H9 (cell line): ENCODE results near the gene FOSL2. TPM values are rescaled to one million over a fixed set of nuclear protein-coding genes. Genes with fewer than 3 reads are reported as not detected.

Experiments used
- DNase-seq: peaks from one replicate; pipeline ENCODE4 v3.0.0-alpha.2; 2017
- H2AFZ ChIP-seq: one replicate; pipeline ENCODE4 v1.6.1; 2013; ENCODE audit warnings: mild to moderate bottlenecking, low read length, control low read depth, moderate library complexity
- H2AK5ac ChIP-seq: 2 replicates; pipeline ENCODE4 v1.6.1; 2013; ENCODE audit warnings: low read length, control low read depth, mixed read lengths; ENCODE audit not compliant: insufficient read length
- H2BK120ac ChIP-seq: one replicate; pipeline ENCODE4 v1.6.1; 2013; ENCODE audit warnings: low read depth, mild to moderate bottlenecking, low read length, control low read depth, inconsistent platforms; ENCODE audit not compliant: poor library complexity, severe bottlenecking
- H2BK12ac ChIP-seq: 2 replicates; pipeline ENCODE4 v1.6.1; 2013; ENCODE audit warnings: low read length, control low read depth, mixed read lengths, low read depth; ENCODE audit not compliant: insufficient read length
- H2BK15ac ChIP-seq: 2 replicates; pipeline ENCODE4 v1.6.1; 2013; ENCODE audit warnings: low read depth, low read length, control low read depth
- H2BK20ac ChIP-seq: one replicate; pipeline ENCODE4 v1.6.1; 2013; ENCODE audit warnings: low read depth, mild to moderate bottlenecking, low read length, control low read depth, inconsistent platforms; ENCODE audit not compliant: poor library complexity, severe bottlenecking
- H2BK5ac ChIP-seq: 2 replicates; pipeline ENCODE4 v1.6.1; 2013; ENCODE audit warnings: low read length, control low read depth, mixed read lengths; ENCODE audit not compliant: insufficient read length
- H3K14ac ChIP-seq: 2 replicates; pipeline ENCODE4 v1.6.1; 2013; ENCODE audit warnings: low read length, control low read depth; ENCODE audit not compliant: insufficient read depth
- H3K18ac ChIP-seq: 2 replicates; pipeline ENCODE4 v1.6.1; 2013; ENCODE audit warnings: low read depth, mild to moderate bottlenecking, mixed read lengths, low read length, control low read depth; ENCODE audit not compliant: insufficient read length
- H3K23ac ChIP-seq: 2 replicates; pipeline ENCODE4 v1.6.1; 2013; ENCODE audit warnings: low read length, control low read depth, mixed read lengths, low read depth; ENCODE audit not compliant: insufficient read length
- H3K23me2 ChIP-seq: 2 replicates; pipeline ENCODE4 v1.6.1; 2013; ENCODE audit warnings: low read depth, mild to moderate bottlenecking, mixed read lengths, low read length, control low read depth; ENCODE audit not compliant: insufficient read length, poor library complexity, severe bottlenecking
- H3K27ac ChIP-seq: 2 replicates; pipeline ENCODE4 v1.5.1; 2013; ENCODE audit warnings: low read length, control low read depth, mixed read lengths, low read depth; ENCODE audit not compliant: insufficient read length
- H3K27me3 ChIP-seq: 2 replicates; pipeline ENCODE4 v1.6.1; 2013; ENCODE audit warnings: low read length, control low read depth, inconsistent platforms; ENCODE audit not compliant: insufficient read depth
- H3K4ac ChIP-seq: 2 replicates; pipeline ENCODE4 v1.6.1; 2013; ENCODE audit warnings: low read depth, mild to moderate bottlenecking, control low read depth, inconsistent platforms, low read length, moderate library complexity
- H3K4me1 ChIP-seq: 2 replicates; pipeline ENCODE4 v1.6.1; 2013; ENCODE audit warnings: low read length, control low read depth, inconsistent platforms; ENCODE audit not compliant: insufficient read depth
- H3K4me2 ChIP-seq: 2 replicates; pipeline ENCODE4 v1.6.1; 2013; ENCODE audit warnings: low read length, control low read depth, mixed read lengths; ENCODE audit not compliant: insufficient read length, insufficient read depth
- H3K56ac ChIP-seq: 2 replicates; pipeline ENCODE4 v1.6.1; 2013; ENCODE audit warnings: low read depth, mild to moderate bottlenecking, mixed read lengths, low read length, control low read depth; ENCODE audit not compliant: insufficient read length
- H3K79me1 ChIP-seq: 2 replicates; pipeline ENCODE4 v1.6.1; 2013; ENCODE audit warnings: low read depth, mild to moderate bottlenecking, moderate library complexity, low read length, control low read depth, inconsistent platforms; ENCODE audit not compliant: insufficient read depth, poor library complexity, severe bottlenecking
- H3K79me2 ChIP-seq: 2 replicates; pipeline ENCODE4 v1.6.1; 2013; ENCODE audit warnings: low read length, control low read depth, inconsistent platforms; ENCODE audit not compliant: insufficient read depth
- H3K9ac ChIP-seq: 2 replicates; pipeline ENCODE4 v1.6.1; 2013; ENCODE audit warnings: low read length, control low read depth, mixed read lengths; ENCODE audit not compliant: insufficient read length; ENCODE audit errors: extremely low read depth
- H3K9me3 ChIP-seq: one replicate; pipeline ENCODE4 v1.6.1; 2013; ENCODE audit warnings: low read depth, low read length, inconsistent platforms; ENCODE audit not compliant: control insufficient read depth
- H3T11ph ChIP-seq: one replicate; pipeline ENCODE4 v1.6.1; 2013; ENCODE audit warnings: mild to moderate bottlenecking, low read length, control low read depth, inconsistent platforms
- H4K20me1 ChIP-seq: one replicate; pipeline ENCODE4 v1.6.1; 2013; ENCODE audit not compliant: control insufficient read depth, insufficient read length, insufficient read depth
- H4K5ac ChIP-seq: 2 replicates; pipeline ENCODE4 v1.6.1; 2013; ENCODE audit warnings: low read depth, mild to moderate bottlenecking, mixed read lengths, low read length, control low read depth; ENCODE audit not compliant: insufficient read length
- H4K8ac ChIP-seq: replicated peaks from 2 replicates; pipeline ENCODE4 v1.6.1; 2013; ENCODE audit warnings: low read length, control low read depth, mixed read lengths, low read depth; ENCODE audit not compliant: insufficient read length
- H4K91ac ChIP-seq: 2 replicates; pipeline ENCODE4 v1.6.1; 2013; ENCODE audit warnings: low read depth, mild to moderate bottlenecking, moderate library complexity, mixed read lengths, low read length, control low read depth; ENCODE audit not compliant: insufficient read length
- H3K27ac Mint-ChIP-seq, 3 experiments: 2 replicates in 2 of 3; 3 replicates in 1 of 3; pipeline ENCODE4 v1.8.0; 2020 to 2021; ENCODE audit warnings: mixed read lengths in 3 of 3, mild to moderate bottlenecking in 1 of 3, moderate library complexity in 1 of 3
- H3K27me3 Mint-ChIP-seq: 2 replicates; pipeline ENCODE4 v1.8.0; 2021; ENCODE audit warnings: low read depth, mild to moderate bottlenecking, moderate library complexity, mixed read lengths
- H3K36me3 Mint-ChIP-seq, 3 experiments: 2 replicates in 2 of 3; 3 replicates in 1 of 3; pipeline ENCODE4 v1.8.0; 2020 to 2021; ENCODE audit warnings: low read depth in 3 of 3, mixed read lengths in 3 of 3; ENCODE audit not compliant: insufficient read depth in 1 of 3
- H3K4me1 Mint-ChIP-seq, 2 experiments: 2 replicates each; pipeline ENCODE4 v1.8.0; 2020; ENCODE audit warnings: mixed read lengths in 2 of 2
- H3K4me3 Mint-ChIP-seq, 2 experiments: 2 replicates in 1 of 2; 3 replicates in 1 of 2; pipeline ENCODE4 v1.8.0; 2020 to 2021; ENCODE audit warnings: mild to moderate bottlenecking in 2 of 2, mixed read lengths in 2 of 2, moderate library complexity in 1 of 2
- H3K9me3 Mint-ChIP-seq, 2 experiments: 2 replicates in 1 of 2; 3 replicates in 1 of 2; pipeline ENCODE4 v1.8.0; 2020; ENCODE audit warnings: mild to moderate bottlenecking in 2 of 2, mixed read lengths in 2 of 2, moderate library complexity in 1 of 2
- WGBS: extraction: QIAGEN DNeasy Blood & Tissue Kit; methylation state at CpG from one replicate; pipeline ENCODE4 v1.1.7; 2013; ENCODE audit warnings: missing lambda C conversion rate, low lambda C conversion rate, mixed read lengths; ENCODE audit not compliant: insufficient read length; ENCODE audit errors: extremely low coverage; 5-methylcytosine and 5-hydroxymethylcytosine counted together
- total RNA-seq: library from RNA; stranded (reverse); gene quantifications from 2 replicates; pipeline ENCODE4 v1.2.1, GENCODE V29; 2021
- TF ChIP-seq, protein P1 (sequence below): fragments of 200-600 bp; sonication (generic); conservative IDR thresholded peaks from 3 replicates; pipeline ENCODE4 v1.8.0; 2021; ENCODE audit warnings: antibody characterized with exemption, mild to moderate bottlenecking

Gene FOSL2
- total RNA-seq, 1 experiment from 2014 or later = 7.4 TPM

DNA sequence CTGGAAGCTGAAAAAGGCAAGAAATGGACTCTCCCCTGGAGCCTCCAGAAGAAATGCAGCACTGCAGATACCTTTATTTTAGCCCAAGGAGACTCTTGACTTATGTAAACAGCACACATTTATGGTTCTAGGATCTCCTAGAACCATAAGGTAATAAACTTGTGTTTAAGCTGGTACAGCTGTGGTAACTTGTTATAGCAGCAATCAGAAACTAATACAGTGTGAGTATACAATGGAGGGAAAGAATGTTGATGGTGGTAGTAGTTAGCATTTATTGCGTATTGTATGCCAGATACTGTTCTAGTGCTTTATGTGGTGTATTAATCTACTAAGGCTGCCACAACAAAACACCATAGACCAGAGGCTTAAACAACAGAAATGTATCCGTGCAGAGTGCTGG is 40.6 kb downstream of the FOSL2 start:
- Mint-ChIP-seq H3K4me1 (peaks cover 6 to 9% of the 10 kb centered on the region in 2 experiments), H3K27ac (no peak overlapping the region), H3K27me3 (peaks cover 2% of the 10 kb centered on the region; the same call in 1 of the 2 replicates), H3K36me3 (no peaks in the 10 kb centered on the region; a peak in 2 of 7 replicates), H3K9me3 (peaks cover 6 to 13% of the 10 kb centered on the region in 2 experiments), H3K4me3 (no peak overlapping the region)
- no peak overlapping the region for H3K56ac ChIP-seq
- no peaks in the 10 kb centered on the region for H3K79me1 ChIP-seq
- no peak for DNase-seq
- no peaks in the 10 kb centered on the region; the same call in 1 of the 2 replicates for H3K4me1 ChIP-seq
- H4K20me1 ChIP-seq = no peaks in the 10 kb centered on the region
- no CpG with 5 or more reads among the region's 2 CpGs for WGBS
- no peak overlapping the region for H4K5ac ChIP-seq
- H3K27me3 ChIP-seq = no peaks in the 10 kb centered on the region
- no peak overlapping the region for H4K91ac ChIP-seq
- H3K9me3 ChIP-seq = no peaks in the 10 kb centered on the region
- H3K18ac ChIP-seq = no peak overlapping the region
- no peak overlapping the region for H3K27ac ChIP-seq
- no peak overlapping the region for H2BK20ac ChIP-seq
- H3K23me2 ChIP-seq = no peaks in the 10 kb centered on the region
- H4K8ac ChIP-seq = no peak overlapping the region
- no peak overlapping the region for H2AK5ac ChIP-seq
- H2AFZ ChIP-seq = no peak overlapping the region
- no peak overlapping the region for H3T11ph ChIP-seq
- no peak overlapping the region for H3K9ac ChIP-seq
- no peak overlapping the region for H2BK15ac ChIP-seq
- H3K14ac ChIP-seq = no peak overlapping the region
- H3K23ac ChIP-seq = no peak overlapping the region
- H2BK12ac ChIP-seq = no peak overlapping the region
- H3K4me2 ChIP-seq = no peak overlapping the region
- H2BK120ac ChIP-seq = no peak overlapping the region
- H2BK5ac ChIP-seq = no peak overlapping the region
- H3K79me2 ChIP-seq = no peaks in the 10 kb centered on the region
- H3K4ac ChIP-seq = no peak overlapping the region
- TF ChIP-seq, protein P1, sequence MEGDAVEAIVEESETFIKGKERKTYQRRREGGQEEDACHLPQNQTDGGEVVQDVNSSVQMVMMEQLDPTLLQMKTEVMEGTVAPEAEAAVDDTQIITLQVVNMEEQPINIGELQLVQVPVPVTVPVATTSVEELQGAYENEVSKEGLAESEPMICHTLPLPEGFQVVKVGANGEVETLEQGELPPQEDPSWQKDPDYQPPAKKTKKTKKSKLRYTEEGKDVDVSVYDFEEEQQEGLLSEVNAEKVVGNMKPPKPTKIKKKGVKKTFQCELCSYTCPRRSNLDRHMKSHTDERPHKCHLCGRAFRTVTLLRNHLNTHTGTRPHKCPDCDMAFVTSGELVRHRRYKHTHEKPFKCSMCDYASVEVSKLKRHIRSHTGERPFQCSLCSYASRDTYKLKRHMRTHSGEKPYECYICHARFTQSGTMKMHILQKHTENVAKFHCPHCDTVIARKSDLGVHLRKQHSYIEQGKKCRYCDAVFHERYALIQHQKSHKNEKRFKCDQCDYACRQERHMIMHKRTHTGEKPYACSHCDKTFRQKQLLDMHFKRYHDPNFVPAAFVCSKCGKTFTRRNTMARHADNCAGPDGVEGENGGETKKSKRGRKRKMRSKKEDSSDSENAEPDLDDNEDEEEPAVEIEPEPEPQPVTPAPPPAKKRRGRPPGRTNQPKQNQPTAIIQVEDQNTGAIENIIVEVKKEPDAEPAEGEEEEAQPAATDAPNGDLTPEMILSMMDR = no peak
